ENCODE results near the gene GPC3.
A peak's percentile ranks its signal among the peaks of the same experiment; 100 is the strongest.
"Not testable (repeated sequence)": the region's sequence is repeated elsewhere in the genome, so short reads cannot be mapped to it uniquely, and the experiment has no call there.

The GPC3 gene

DNA sequence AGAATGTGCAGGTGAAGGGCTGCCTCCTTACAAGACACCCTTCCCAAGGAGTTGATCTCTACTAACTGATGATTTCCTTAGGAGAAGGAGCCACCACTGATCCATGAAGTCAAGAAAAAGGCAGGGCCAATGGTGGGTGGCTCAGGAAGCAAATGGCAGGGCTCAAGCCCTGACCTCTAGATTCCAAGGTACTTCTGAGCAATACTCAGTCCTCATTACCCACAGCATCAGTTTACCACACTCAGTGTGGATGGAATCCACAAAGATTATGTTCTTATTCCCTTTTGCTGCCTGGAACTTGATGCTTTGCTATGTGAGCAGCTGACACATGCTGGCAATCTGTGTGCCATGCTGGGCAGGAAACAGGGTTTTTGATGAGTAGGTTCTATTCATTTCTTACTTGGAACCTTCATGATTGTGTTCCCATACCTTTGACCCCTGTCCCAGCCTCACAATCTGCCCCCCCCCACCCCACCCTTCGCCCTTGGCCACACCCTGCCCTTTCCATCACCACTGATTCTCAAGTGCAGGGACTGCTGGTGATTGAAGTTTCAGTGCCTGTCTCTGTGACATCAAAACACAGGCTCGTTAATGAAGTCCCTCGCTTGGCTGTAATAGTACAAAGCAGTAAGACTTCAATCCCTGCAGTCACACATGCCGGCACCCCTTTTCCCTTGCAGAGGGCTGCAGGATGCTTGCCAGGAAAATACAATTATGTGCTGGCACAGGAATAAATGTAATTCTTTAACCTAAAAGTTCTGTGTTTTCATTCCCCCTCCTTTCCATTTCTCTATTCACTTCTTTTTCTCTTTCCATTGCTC lies 434.5 kb downstream of the GPC3 start:
- no peak for DNase-seq (ENCODE audit: low spot score)

- no peak for DNase-seq (ENCODE audit: low spot score)
Observed at GRCh38 chrX:133549295-133549933, 436.0 kb downstream of the GPC3 start.

DNA sequence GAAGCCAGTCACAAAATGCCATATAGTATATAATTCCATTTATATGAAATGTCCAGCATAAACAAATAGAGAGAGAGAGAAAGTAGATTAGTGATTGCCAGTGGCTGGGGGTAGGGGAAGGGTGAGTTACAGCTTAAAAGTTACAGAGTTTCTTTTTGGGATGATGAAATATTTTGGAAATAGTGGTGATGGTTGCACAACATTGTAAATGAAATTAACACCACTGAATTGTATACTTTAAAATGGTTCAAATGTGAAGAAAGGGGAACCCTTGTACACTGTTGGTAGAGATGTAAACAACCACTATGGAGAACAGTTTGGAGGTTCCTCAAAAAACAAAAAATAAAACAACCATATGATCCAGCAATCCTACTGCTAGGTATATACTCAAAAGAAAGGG lies 439.0 kb downstream of the GPC3 start:
- no peak for DNase-seq (ENCODE audit: low spot score)

DNA sequence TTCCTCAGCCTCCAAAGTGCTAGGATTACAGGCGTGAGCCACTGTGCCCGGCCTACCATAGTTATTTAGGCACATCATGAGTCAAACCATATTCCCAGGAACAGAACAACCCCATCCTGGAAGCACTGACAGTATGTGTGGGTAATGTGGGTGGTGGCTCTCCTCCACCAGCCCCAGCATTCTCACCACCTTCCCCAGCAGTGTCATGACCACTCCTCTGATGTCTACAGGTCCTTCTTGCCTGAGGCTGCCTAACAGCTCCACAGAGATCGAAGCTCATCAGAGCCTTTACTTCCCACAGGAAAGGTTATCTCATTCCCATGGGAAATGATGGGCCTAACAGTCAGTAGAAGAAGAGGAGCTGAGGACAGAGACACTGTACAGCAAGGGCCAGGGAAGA lies 440.6 kb downstream of the GPC3 start:
- no peak for DNase-seq (ENCODE audit: low spot score)

DNA sequence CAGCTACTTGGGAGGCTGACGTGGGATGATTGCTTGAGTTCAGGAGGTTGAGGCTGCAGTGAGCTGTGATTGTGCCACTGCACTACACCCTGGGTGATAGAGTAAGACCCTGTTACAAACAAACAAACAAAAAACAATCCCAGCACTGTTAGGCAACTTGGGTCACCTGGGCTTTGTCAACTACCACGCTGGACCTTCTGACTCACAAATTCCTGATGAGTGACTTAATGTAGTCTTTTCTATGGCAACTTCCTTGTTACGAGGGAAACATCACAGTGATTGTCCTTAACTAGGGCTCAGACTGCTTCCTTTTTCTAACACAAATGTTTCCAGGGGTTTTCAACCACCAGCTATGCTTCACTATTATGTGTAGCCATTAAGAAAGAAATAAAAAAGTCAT lies 441.3 kb downstream of the GPC3 start:
- DNase-seq (ENCODE audit: low spot score) = peak; percentile 43

- DNase-seq (ENCODE audit: low spot score) = no peak
Observed at GRCh38 chrX:133543654-133544053, 441.7 kb downstream of the GPC3 start.

GRCh38 chrX:133542476-133542875 lies 442.9 kb downstream of the GPC3 start:
- DNase-seq (ENCODE audit: low spot score) = no peak

- no peak for DNase-seq (ENCODE audit: low spot score)
Observed at GRCh38 chrX:133541021-133541420, 444.4 kb downstream of the GPC3 start.

GRCh38 chrX:133538148-133538547 lies 447.2 kb downstream of the GPC3 start:
- DNase-seq (ENCODE audit: low spot score) = no peak

DNA sequence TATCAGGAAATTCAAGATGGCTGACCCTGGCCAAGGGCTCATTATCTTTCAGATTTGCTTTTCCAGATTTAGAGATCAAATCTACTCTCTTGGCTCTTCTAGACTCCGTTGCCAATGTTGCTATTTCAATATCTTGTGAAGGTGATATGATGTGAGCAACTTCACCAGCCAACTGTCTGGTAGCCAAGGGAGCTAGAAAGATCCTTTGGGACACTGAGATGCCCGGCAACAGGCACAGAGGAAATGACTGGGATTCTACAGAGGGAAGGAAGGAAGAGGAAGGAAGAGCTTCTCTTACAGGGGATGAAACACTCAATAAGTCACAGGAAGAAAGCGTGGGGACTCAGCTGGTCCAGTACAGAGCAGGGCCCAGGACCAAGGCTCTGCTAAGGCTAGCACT lies 448.3 kb downstream of the GPC3 start:
- no peak for DNase-seq (ENCODE audit: low spot score)

GRCh38 chrX:133535066-133535465 lies 450.3 kb downstream of the GPC3 start:
- DNase-seq (ENCODE audit: low spot score) = no peak

DNA sequence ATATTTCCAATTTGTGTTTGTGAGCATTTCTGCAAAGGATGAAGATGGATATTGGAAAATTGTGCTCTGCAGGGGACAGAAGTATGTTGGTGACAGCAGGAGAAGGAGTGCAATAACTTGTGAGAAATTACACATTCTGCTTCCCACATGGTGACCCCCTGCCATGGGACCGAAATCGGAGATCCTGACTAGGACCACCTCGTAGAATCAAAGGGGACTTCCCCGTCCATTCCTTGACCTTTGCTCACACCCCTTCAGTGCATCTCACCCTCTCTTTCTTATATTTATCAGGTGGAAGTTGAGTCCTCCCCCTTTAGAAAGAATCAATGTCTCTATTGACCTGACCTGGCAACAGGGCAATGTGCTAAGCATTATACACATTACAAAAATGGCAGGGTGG lies 451.2 kb downstream of the GPC3 start:
- no peak for DNase-seq (ENCODE audit: low spot score)

DNA sequence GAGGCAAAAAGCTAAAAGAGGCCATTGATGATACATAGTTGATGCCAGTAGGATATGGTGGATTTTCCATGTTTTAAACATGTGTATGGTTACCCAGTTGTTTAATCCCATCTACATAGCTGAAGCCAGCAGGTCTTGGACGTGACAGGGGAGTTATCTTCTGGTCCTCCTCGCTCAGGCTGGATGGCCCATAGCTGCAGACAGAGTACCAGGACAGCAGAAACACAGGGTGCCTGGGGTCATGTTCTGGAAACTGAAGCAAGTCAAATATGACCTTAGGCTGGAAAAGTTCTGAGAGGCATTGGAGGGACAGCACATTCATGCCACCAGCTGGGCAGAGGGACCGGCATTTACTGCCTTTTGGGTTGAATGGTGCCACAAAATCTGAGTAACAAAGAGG lies 452.1 kb downstream of the GPC3 start:
- no peak for DNase-seq (ENCODE audit: low spot score)

- DNase-seq (ENCODE audit: low spot score) = no peak
Observed at GRCh38 chrX:133530960-133531359, 454.4 kb downstream of the GPC3 start.

DNA sequence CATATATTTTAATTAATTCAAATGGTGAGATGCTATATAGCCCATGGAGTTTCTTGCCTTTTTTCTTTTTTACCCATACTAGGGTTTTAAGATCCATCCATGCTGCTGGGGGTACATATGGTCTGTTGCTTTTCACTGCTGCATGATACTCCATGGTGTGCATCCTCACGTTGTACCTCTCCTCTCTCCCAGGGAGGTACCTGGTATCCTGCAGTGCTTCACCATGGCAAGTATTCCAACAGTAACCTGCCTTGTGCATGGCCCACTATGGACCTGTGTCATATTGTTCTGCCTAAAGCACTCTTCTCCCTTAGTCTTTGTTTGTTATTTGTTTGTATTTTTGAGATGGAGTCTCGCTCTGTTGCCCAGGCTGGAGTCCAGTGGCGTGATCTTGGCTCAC lies 455.8 kb downstream of the GPC3 start:
- no peak for DNase-seq (ENCODE audit: low spot score)

GRCh38 chrX:133527825-133528224 lies 457.6 kb downstream of the GPC3 start:
- DNase-seq (ENCODE audit: low spot score) = no peak

- DNase-seq (ENCODE audit: low spot score) = no peak
Observed at GRCh38 chrX:133527415-133527814, 458.0 kb downstream of the GPC3 start.

- DNase-seq (ENCODE audit: low spot score) = not testable (repeated sequence)
Observed at GRCh38 chrX:133526773-133527172, 458.6 kb downstream of the GPC3 start.

DNA sequence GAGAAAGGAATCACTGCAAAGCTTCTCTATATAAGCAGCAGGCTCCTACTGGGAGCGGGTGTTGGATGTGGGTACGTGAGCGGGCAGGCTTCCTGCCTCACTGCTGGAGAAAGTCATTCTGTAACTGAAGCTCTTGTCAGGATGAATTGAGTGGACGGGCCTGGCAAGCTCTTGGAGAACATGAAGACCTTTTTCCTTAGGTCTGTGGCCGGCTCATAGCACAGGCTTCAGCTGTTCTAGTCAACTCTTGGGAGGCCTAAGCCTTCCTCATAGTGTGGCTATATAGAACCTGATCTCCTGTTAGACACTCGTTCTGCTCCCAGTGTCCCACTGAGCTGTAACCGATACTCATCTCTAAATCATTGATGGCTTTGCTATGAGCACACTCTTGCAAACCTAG lies 461.9 kb downstream of the GPC3 start:
- no peak for DNase-seq (ENCODE audit: low spot score)

DNA sequence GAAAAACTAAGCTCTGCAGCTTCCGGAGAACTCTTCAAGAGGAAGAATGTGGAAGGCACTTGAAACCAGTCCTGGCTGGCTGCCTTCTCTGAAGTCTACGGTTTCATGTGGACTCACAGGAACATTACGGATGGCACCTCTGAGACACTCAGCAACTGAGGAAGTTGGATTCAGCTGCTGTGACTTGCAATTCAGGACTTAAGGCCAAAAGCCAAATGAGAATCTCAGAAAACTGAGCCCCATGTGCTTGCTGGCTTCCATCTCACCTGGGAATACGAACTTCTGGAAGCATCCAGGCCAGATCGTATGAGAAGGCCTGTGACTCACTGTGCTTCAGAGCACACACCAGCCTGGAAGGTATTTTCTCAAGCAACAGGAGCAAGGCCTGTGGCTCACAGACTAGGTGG lies 462.3 kb downstream of the GPC3 start:
- no peak for DNase-seq (ENCODE audit: low spot score)

- no peak for DNase-seq (ENCODE audit: low spot score)
Observed at GRCh38 chrX:133516686-133517085, 468.7 kb downstream of the GPC3 start.

- DNase-seq (ENCODE audit: low spot score) = no peak
Observed at GRCh38 chrX:133514486-133514885, 470.9 kb downstream of the GPC3 start.

DNA sequence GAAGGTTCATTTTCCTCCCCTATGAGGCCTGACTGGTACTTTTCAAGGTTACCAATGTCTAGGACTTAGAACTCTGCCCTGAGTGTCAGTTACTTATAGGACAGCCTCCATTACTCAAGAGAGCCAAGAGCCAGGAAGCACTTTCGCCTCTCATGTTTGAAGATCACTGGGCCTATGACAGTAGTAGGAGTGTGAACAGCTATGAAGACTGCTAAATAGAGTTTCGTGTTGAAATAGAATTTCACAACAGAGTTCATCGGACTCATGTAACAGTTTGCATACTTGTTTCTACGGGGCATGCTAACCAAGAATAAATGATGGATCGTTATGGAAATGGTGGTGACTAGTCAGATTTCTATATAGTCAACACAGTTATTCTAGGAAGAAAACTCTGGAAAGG lies 472.3 kb downstream of the GPC3 start:
- DNase-seq (ENCODE audit: low spot score) = no peak

GRCh38 chrX:133511041-133511440 lies 474.4 kb downstream of the GPC3 start:
- no peak for DNase-seq (ENCODE audit: low spot score)

Data from LoVo (cell line).